ENCODE data around the gene COL4A6. TPM values are rescaled to one million over a fixed set of nuclear protein-coding genes. Genes with fewer than 3 reads are reported as not detected.
A peak's percentile ranks its signal among the peaks of the same experiment; 100 is the strongest.

Gene COL4A6
- total RNA-seq, 1 experiment from 2014 or later, result 2.4 TPM

DNA sequence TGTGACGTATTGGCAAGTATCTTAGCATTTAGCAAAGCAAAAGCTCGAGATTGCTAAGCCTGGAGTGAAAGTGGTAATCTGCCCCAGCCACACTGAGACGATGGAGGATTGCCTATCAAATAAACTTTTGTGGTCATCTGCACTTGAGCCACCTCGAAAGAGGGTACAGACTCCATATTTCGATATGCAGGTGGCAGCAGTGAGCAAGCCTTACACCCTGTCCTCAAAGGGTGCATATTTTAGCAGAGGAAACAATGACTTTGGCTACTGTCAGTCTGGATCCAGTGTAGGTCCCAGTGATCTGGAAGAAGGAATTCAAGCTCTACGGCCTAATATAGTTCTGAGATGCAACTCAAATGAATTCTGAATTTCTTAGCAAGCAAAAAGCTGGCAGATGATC, 192.8 kb downstream of the COL4A6 start:
- no peak overlapping the region for H3K4me2 ChIP-seq (ENCODE audit: low read length)
- no peaks in the 10 kb centered on the region for H4K20me1 ChIP-seq (ENCODE audit: insufficient read depth)
- no peaks in the 10 kb centered on the region for H3K9me3 ChIP-seq (ENCODE audit: control insufficient read depth in 1 of 2, insufficient read depth in 1 of 2, low read depth in 1 of 2, low read length in 2 of 2)
- no TSS peak for BruUV-seq (replicated peaks)
- intact Hi-C loops (cut with micrococcal nuclease), result no loop called here
- ATAC-seq (peak; percentile 63), DNase-seq (ENCODE audit: low read depth, low spot score) (no peak)
- POLR2A ChIA-PET, result no interaction called here
- H3K9ac ChIP-seq (ENCODE audit: low read length), result no peak overlapping the region
- no peak overlapping the region for H2AFZ ChIP-seq (ENCODE audit: low read depth, low read length, poor library complexity, severe bottlenecking)
- H3K9me2 ChIP-seq (ENCODE audit: insufficient read depth), result no peaks in the 10 kb centered on the region
- no peak overlapping the region for H3K4me3 ChIP-seq (replicated peaks in 1 of 2; ENCODE audit: low read depth in 1 of 2, low read length in 2 of 2)
- TF ChIP-seq SP1 (IDR thresholded peaks at IDR 0.05; ENCODE audit: low read depth) (no peak), ELF1 (IDR thresholded peaks at IDR 0.05; ENCODE audit: borderline replicate concordance, low read depth) (no peak), ZNF274 (IDR thresholded peaks at IDR 0.05; ENCODE audit: low read depth, low read length) (no peak), CEBPB (IDR thresholded peaks at IDR 0.05; ENCODE audit: low read depth) (no peak), RAD21 (IDR thresholded peaks at IDR 0.05; ENCODE audit: low read depth) (peak; percentile 29), TCF7L2 (IDR thresholded peaks at IDR 0.05; ENCODE audit: borderline replicate concordance, extremely low read depth, insufficient read depth, insufficient read length) (no peak), EGR1 (IDR thresholded peaks at IDR 0.05; ENCODE audit: low read depth) (no peak), YY1 (IDR thresholded peaks at IDR 0.05; ENCODE audit: extremely low read depth, insufficient replicate concordance, low read depth, low read length) (no peak), FOSL1 (IDR thresholded peaks at IDR 0.05; ENCODE audit: low read depth) (no peak), SRF (IDR thresholded peaks at IDR 0.05; ENCODE audit: low read depth) (no peak), POLR2AphosphoS5 (IDR thresholded peaks at IDR 0.05; ENCODE audit: low read depth, low read length) (no peak), CBX3 (IDR thresholded peaks at IDR 0.05; ENCODE audit: low read depth) (no peak), EZH2 (IDR thresholded peaks at IDR 0.05) (no peak)
- TF ChIP-seq, protein P1, sequence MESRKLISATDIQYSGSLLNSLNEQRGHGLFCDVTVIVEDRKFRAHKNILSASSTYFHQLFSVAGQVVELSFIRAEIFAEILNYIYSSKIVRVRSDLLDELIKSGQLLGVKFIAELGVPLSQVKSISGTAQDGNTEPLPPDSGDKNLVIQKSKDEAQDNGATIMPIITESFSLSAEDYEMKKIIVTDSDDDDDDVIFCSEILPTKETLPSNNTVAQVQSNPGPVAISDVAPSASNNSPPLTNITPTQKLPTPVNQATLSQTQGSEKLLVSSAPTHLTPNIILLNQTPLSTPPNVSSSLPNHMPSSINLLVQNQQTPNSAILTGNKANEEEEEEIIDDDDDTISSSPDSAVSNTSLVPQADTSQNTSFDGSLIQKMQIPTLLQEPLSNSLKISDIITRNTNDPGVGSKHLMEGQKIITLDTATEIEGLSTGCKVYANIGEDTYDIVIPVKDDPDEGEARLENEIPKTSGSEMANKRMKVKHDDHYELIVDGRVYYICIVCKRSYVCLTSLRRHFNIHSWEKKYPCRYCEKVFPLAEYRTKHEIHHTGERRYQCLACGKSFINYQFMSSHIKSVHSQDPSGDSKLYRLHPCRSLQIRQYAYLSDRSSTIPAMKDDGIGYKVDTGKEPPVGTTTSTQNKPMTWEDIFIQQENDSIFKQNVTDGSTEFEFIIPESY (IDR thresholded peaks at IDR 0.05; ENCODE audit: extremely low read depth, insufficient replicate concordance, low read length), result no peak
- TF ChIP-seq, protein P2, sequence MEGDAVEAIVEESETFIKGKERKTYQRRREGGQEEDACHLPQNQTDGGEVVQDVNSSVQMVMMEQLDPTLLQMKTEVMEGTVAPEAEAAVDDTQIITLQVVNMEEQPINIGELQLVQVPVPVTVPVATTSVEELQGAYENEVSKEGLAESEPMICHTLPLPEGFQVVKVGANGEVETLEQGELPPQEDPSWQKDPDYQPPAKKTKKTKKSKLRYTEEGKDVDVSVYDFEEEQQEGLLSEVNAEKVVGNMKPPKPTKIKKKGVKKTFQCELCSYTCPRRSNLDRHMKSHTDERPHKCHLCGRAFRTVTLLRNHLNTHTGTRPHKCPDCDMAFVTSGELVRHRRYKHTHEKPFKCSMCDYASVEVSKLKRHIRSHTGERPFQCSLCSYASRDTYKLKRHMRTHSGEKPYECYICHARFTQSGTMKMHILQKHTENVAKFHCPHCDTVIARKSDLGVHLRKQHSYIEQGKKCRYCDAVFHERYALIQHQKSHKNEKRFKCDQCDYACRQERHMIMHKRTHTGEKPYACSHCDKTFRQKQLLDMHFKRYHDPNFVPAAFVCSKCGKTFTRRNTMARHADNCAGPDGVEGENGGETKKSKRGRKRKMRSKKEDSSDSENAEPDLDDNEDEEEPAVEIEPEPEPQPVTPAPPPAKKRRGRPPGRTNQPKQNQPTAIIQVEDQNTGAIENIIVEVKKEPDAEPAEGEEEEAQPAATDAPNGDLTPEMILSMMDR (IDR thresholded peaks at IDR 0.05 in 2 of 3, conservative IDR thresholded peaks at IDR 0.05 in 1 of 3; ENCODE audit: borderline replicate concordance in 1 of 3, insufficient read depth in 1 of 3, low read depth in 2 of 3, low read length in 2 of 3), result peak in 2 of 3 experiments; percentile 22 to 31; a peak in 2 of 6 replicates
- TF ChIP-seq, protein P3, sequence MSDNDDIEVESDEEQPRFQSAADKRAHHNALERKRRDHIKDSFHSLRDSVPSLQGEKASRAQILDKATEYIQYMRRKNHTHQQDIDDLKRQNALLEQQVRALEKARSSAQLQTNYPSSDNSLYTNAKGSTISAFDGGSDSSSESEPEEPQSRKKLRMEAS (IDR thresholded peaks at IDR 0.05), result no peak
- RAD21 ChIA-PET (ENCODE audit: low non-redundant PET in 1 of 2, low total read pairs in 2 of 2, uncharacterized antibody in 2 of 2, unreplicated experiment in 2 of 2), result no interaction called here
- CTCF ChIA-PET, result no interaction called here
- no peaks in the 10 kb centered on the region for H3K4me1 ChIP-seq (ENCODE audit: control insufficient read depth in 1 of 2, insufficient read depth in 2 of 2, low read length in 2 of 2)
- no peaks in the 10 kb centered on the region for H3K79me2 ChIP-seq (ENCODE audit: insufficient read depth, low read length)
- H3K27ac ChIP-seq (ENCODE audit: low read depth, low read length), result no peak overlapping the region
- H3K27me3 ChIP-seq (ENCODE audit: insufficient read depth, low read length), result no peaks in the 10 kb centered on the region
- no peaks in the 10 kb centered on the region for H3K36me3 ChIP-seq (ENCODE audit: control insufficient read depth in 1 of 2, insufficient read depth in 2 of 2, low read length in 2 of 2)
